HUES48 (cell line): Measurements from ENCODE around the gene TAF7L.

ENCODE experiments used
- H3K27ac ChIP-seq: one replicate; pipeline ENCODE4 v1.7.0; 2013; ENCODE audit warnings: low read depth, low read length, inconsistent platforms
- H3K27me3 ChIP-seq: 2 replicates; pipeline ENCODE4 v1.6.1; 2013; ENCODE audit warnings: mild to moderate bottlenecking, low read length; ENCODE audit not compliant: control insufficient read depth, insufficient read depth
- H3K36me3 ChIP-seq: 2 replicates; pipeline ENCODE4 v1.6.1; 2013; ENCODE audit warnings: low read length; ENCODE audit not compliant: control insufficient read depth, insufficient read depth
- H3K4me1 ChIP-seq: 2 replicates; pipeline ENCODE4 v1.6.1; 2013; ENCODE audit warnings: mild to moderate bottlenecking, low read length; ENCODE audit not compliant: control insufficient read depth, insufficient read depth
- H3K4me3 ChIP-seq: 2 replicates; pipeline ENCODE4 v1.5.1; 2013; ENCODE audit warnings: mild to moderate bottlenecking, low read depth, low read length
- H3K9ac ChIP-seq: 2 replicates; pipeline ENCODE4 v1.6.1; 2013; ENCODE audit warnings: mild to moderate bottlenecking, low read depth, low read length, moderate library complexity
- H3K9me3 ChIP-seq: 2 replicates; pipeline ENCODE4 v1.6.1; 2013; ENCODE audit warnings: low read length; ENCODE audit not compliant: control insufficient read depth, insufficient read depth

The TAF7L gene

GRCh38 chrX:101262590-101262989 is 28.5 kb downstream of the TAF7L start:
- no peaks in the 10 kb centered on the region for H3K9me3 ChIP-seq
- H3K27me3 ChIP-seq: no peaks in the 10 kb centered on the region
- H3K36me3 ChIP-seq: no peaks in the 10 kb centered on the region

GRCh38 chrX:101260435-101260834 is 30.7 kb downstream of the TAF7L start:
- Histone ChIP-seq H3K9ac (no peak overlapping the region), H3K4me3 (no peak overlapping the region), H3K9me3 (no peaks in the 10 kb centered on the region), H3K36me3 (no peaks in the 10 kb centered on the region), H3K4me1 (no peaks in the 10 kb centered on the region), H3K27ac (no peak overlapping the region), H3K27me3 (no peaks in the 10 kb centered on the region)

More at GRCh38 chrX:101262590-101262989, 28.5 kb downstream of the TAF7L start:
- no peak overlapping the region for H3K27ac ChIP-seq
- no peak overlapping the region for H3K4me3 ChIP-seq
- H3K4me1 ChIP-seq: no peaks in the 10 kb centered on the region
- H3K9ac ChIP-seq: no peak overlapping the region

GRCh38 chrX:101258259-101258581 is 32.9 kb downstream of the TAF7L start:
- Histone ChIP-seq H3K36me3 (no peaks in the 10 kb centered on the region), H3K27ac (no peak overlapping the region), H3K4me3 (no peak overlapping the region), H3K9me3 (no peaks in the 10 kb centered on the region), H3K27me3 (no peaks in the 10 kb centered on the region), H3K4me1 (no peaks in the 10 kb centered on the region), H3K9ac (no peak overlapping the region)

GRCh38 chrX:101257448-101258258 is 33.5 kb downstream of the TAF7L start:
- Histone ChIP-seq H3K4me1 (no peaks in the 10 kb centered on the region), H3K27me3 (no peaks in the 10 kb centered on the region; the same call in 1 of the 2 replicates), H3K27ac (no peak overlapping the region), H3K36me3 (no peaks in the 10 kb centered on the region), H3K4me3 (no peak overlapping the region), H3K9me3 (no peaks in the 10 kb centered on the region), H3K9ac (no peak overlapping the region)

- Histone ChIP-seq H3K36me3 (no peaks in the 10 kb centered on the region), H3K27me3 (no peaks in the 10 kb centered on the region; the same call in 1 of the 2 replicates), H3K4me3 (no peak overlapping the region), H3K9ac (no peak overlapping the region), H3K27ac (no peak overlapping the region), H3K4me1 (no peaks in the 10 kb centered on the region), H3K9me3 (no peaks in the 10 kb centered on the region)
Measured at GRCh38 chrX:101252634-101253033, 38.5 kb downstream of the TAF7L start.

GRCh38 chrX:101241531-101241930 is 49.6 kb downstream of the TAF7L start:
- Histone ChIP-seq H3K4me1 (no peaks in the 10 kb centered on the region), H3K9me3 (no peaks in the 10 kb centered on the region), H3K9ac (no peak overlapping the region), H3K36me3 (no peaks in the 10 kb centered on the region), H3K4me3 (no peak overlapping the region), H3K27me3 (no peaks in the 10 kb centered on the region; the same call in 1 of the 2 replicates), H3K27ac (no peak overlapping the region)

GRCh38 chrX:101237041-101237440 is 54.1 kb downstream of the TAF7L start:
- Histone ChIP-seq H3K9me3 (no peaks in the 10 kb centered on the region), H3K27ac (no peak overlapping the region), H3K27me3 (no peaks in the 10 kb centered on the region; the same call in 1 of the 2 replicates), H3K4me1 (no peaks in the 10 kb centered on the region), H3K4me3 (no peak overlapping the region), H3K36me3 (no peaks in the 10 kb centered on the region), H3K9ac (no peak overlapping the region)

GRCh38 chrX:101232316-101232715 is 58.8 kb downstream of the TAF7L start:
- H3K27ac ChIP-seq: no peak overlapping the region
- no peaks in the 10 kb centered on the region for H3K9me3 ChIP-seq
- H3K36me3 ChIP-seq: no peaks in the 10 kb centered on the region
- H3K9ac ChIP-seq: no peak overlapping the region
- H3K27me3 ChIP-seq: no peaks in the 10 kb centered on the region
- no peak overlapping the region for H3K4me3 ChIP-seq
- no peaks in the 10 kb centered on the region for H3K4me1 ChIP-seq

- no peaks in the 10 kb centered on the region for H3K9me3 ChIP-seq
- no peaks in the 10 kb centered on the region for H3K4me1 ChIP-seq
- H3K36me3 ChIP-seq: no peaks in the 10 kb centered on the region
- no peak overlapping the region for H3K9ac ChIP-seq
- no peaks in the 10 kb centered on the region for H3K27me3 ChIP-seq
- no peak overlapping the region for H3K4me3 ChIP-seq
- H3K27ac ChIP-seq: no peak overlapping the region
Measured at GRCh38 chrX:101231080-101231479, 60.1 kb downstream of the TAF7L start.

- no peaks in the 10 kb centered on the region for H3K4me1 ChIP-seq
- H3K9me3 ChIP-seq: no peaks in the 10 kb centered on the region
- H3K27ac ChIP-seq: no peak overlapping the region
- H3K4me3 ChIP-seq: no peak overlapping the region
- no peaks in the 10 kb centered on the region for H3K36me3 ChIP-seq
- H3K27me3 ChIP-seq: no peaks in the 10 kb centered on the region
- no peak overlapping the region for H3K9ac ChIP-seq
Measured at GRCh38 chrX:101230636-101231035, 60.5 kb downstream of the TAF7L start.

- Histone ChIP-seq H3K4me1 (no peaks in the 10 kb centered on the region), H3K27ac (no peak overlapping the region), H3K9me3 (no peaks in the 10 kb centered on the region), H3K36me3 (no peaks in the 10 kb centered on the region), H3K9ac (no peak overlapping the region), H3K4me3 (no peak overlapping the region), H3K27me3 (no peaks in the 10 kb centered on the region)
Measured at GRCh38 chrX:101229170-101229569, 62.0 kb downstream of the TAF7L start.
